ENCODE data around the gene GUCA1A. TPM values are rescaled to one million over a fixed set of nuclear protein-coding genes. Genes with fewer than 3 reads are reported as not detected.

The GUCA1A gene
- total RNA-seq, 1 experiment from 2014 or later = not detected

GRCh38 chr6:42125663-42126062, 47.5 kb upstream of the GUCA1A start:
- no peak for DNase-seq (ENCODE audit: low read depth, low spot score)
- Histone ChIP-seq H4K20me1 (ENCODE audit: insufficient read depth) (no peaks in the 10 kb centered on the region), H3K4me2 (ENCODE audit: low read length) (no peak overlapping the region), H3K4me1 (ENCODE audit: control insufficient read depth in 1 of 2, insufficient read depth in 2 of 2, low read length in 2 of 2) (peaks cover 31 to 47% of the 10 kb centered on the region in 2 experiments), H3K9me2 (ENCODE audit: insufficient read depth) (no peaks in the 10 kb centered on the region), H3K27me3 (ENCODE audit: insufficient read depth, low read length) (no peaks in the 10 kb centered on the region), H2AFZ (ENCODE audit: low read depth, low read length, poor library complexity, severe bottlenecking) (no peak overlapping the region), H3K79me2 (ENCODE audit: insufficient read depth, low read length) (peaks cover 10% of the 10 kb centered on the region; the same call in 1 of the 2 replicates), H3K36me3 (ENCODE audit: control insufficient read depth in 1 of 2, insufficient read depth in 2 of 2, low read length in 2 of 2) (peaks cover 17 to 30% of the 10 kb centered on the region in 2 experiments; a peak in 2 of 4 replicates), H3K4me3 (replicated peaks in 1 of 2; ENCODE audit: low read depth in 1 of 2, low read length in 2 of 2) (no peak overlapping the region), H3K9me3 (ENCODE audit: control insufficient read depth in 1 of 2, insufficient read depth in 1 of 2, low read depth in 1 of 2, low read length in 2 of 2) (no peaks in the 10 kb centered on the region), H3K9ac (ENCODE audit: low read length) (no peak overlapping the region), H3K27ac (ENCODE audit: low read depth, low read length) (no peak overlapping the region)
- intact Hi-C loops (cut with micrococcal nuclease) = no loop called here
- POLR2A ChIA-PET = no interaction called here
- no peak for ATAC-seq
- BruUV-seq (replicated peaks) = no TSS peak
- TF ChIP-seq RAD21 (IDR thresholded peaks at IDR 0.05; ENCODE audit: low read depth) (no peak), EZH2phosphoT487 (IDR thresholded peaks at IDR 0.05; ENCODE audit: borderline replicate concordance) (no peak), CBX3 (IDR thresholded peaks at IDR 0.05; ENCODE audit: low read depth) (no peak), TCF7L2 (IDR thresholded peaks at IDR 0.05; ENCODE audit: borderline replicate concordance, extremely low read depth, insufficient read depth, insufficient read length) (no peak), ZBTB33 (IDR thresholded peaks at IDR 0.05; ENCODE audit: extremely low read depth, insufficient replicate concordance, low read length) (no peak), ZFX (IDR thresholded peaks at IDR 0.05) (no peak), SP1 (IDR thresholded peaks at IDR 0.05; ENCODE audit: low read depth) (no peak), EGR1 (IDR thresholded peaks at IDR 0.05; ENCODE audit: low read depth) (no peak), SRF (IDR thresholded peaks at IDR 0.05; ENCODE audit: low read depth) (no peak), CTCF (IDR thresholded peaks at IDR 0.05 in 2 of 3, conservative IDR thresholded peaks at IDR 0.05 in 1 of 3; ENCODE audit: borderline replicate concordance in 1 of 3, insufficient read depth in 1 of 3, low read depth in 2 of 3, low read length in 2 of 3) (no peak), MAX (IDR thresholded peaks at IDR 0.05) (no peak), SIN3A (IDR thresholded peaks at IDR 0.05; ENCODE audit: low read depth) (no peak)
- CTCF ChIA-PET = no interaction called here
- RAD21 ChIA-PET (ENCODE audit: low non-redundant PET in 1 of 2, low total read pairs in 2 of 2, uncharacterized antibody in 2 of 2, unreplicated experiment in 2 of 2) = no interaction called here
